T-cell (primary cell): Measurements from ENCODE around the gene MOSPD2. TPM values are rescaled to one million over a fixed set of nuclear protein-coding genes. Genes with fewer than 3 reads are reported as not detected.

Experiments used
- ATAC-seq, 4 experiments: fragments of 200-7000 bp in 3 of 4; fragments of 150-1000 bp in 1 of 4; cut with Tn5 transposase; replicated peaks in 1 of 4; 1 replicate in 3 of 4; 2 replicates in 1 of 4; pipeline ENCODE4 v1.10.0; 2021; ENCODE audit warnings: moderate library complexity in 3 of 4, mild to moderate bottlenecking in 2 of 4, moderate number of reproducible peaks in 1 of 4
- CTCF ChIA-PET, 2 donors: fragments of 300-600 bp; sonication (Branson Sonifier 250); formaldehyde crosslinking; loops; one replicate each; lab custom pipeline; 2022; ENCODE audit warnings: antibody characterized with exemption in 2 of 2; lab: Charles Lee
- POLR2A ChIA-PET, 2 donors: fragments of 300-600 bp; sonication (Branson Sonifier 250); formaldehyde crosslinking; loops; one replicate each; lab custom pipeline; 2022; ENCODE audit warnings: antibody characterized with exemption in 2 of 2; lab: Charles Lee
- DNase-seq, 35 experiments: peaks; one replicate each; pipeline versions ENCODE4 v3.0.0 to v3.0.0-alpha.2; 2013 to 2023
- H3K27ac ChIP-seq: one replicate; pipeline ENCODE4 v1.5.1; 2013; ENCODE audit warnings: low read length
- H3K27me3 ChIP-seq, 2 experiments: replicated peaks in 1 of 2; 1 replicate in 1 of 2; 2 replicates in 1 of 2; pipeline versions ENCODE4 v1.6.1 to v1.7.0; 2013; ENCODE audit warnings: low read length in 1 of 2, mixed read lengths in 1 of 2; ENCODE audit not compliant: control insufficient read depth in 2 of 2, insufficient read depth in 2 of 2; ENCODE audit errors: extremely low read depth in 1 of 2
- H3K36me3 ChIP-seq, 2 donors: 1 replicate in 1 of 2; 2 replicates in 1 of 2; pipeline versions ENCODE4 v1.6.1 to v1.7.0; 2013; ENCODE audit warnings: low read length in 1 of 2; ENCODE audit not compliant: control insufficient read depth in 2 of 2, insufficient read depth in 1 of 2; ENCODE audit errors: extremely low read depth in 1 of 2
- H3K4me1 ChIP-seq, 2 experiments: 1 replicate in 1 of 2; 2 replicates in 1 of 2; pipeline versions ENCODE4 v1.6.1 to v1.7.0; 2013; ENCODE audit warnings: low read length in 2 of 2, mixed read lengths in 1 of 2; ENCODE audit not compliant: insufficient read depth in 2 of 2, control insufficient read depth in 1 of 2; ENCODE audit errors: extremely low read depth in 1 of 2
- H3K4me3 ChIP-seq, 2 donors: 1 replicate in 1 of 2; 2 replicates in 1 of 2; pipeline versions ENCODE4 v1.5.1 to v1.7.0; 2013; ENCODE audit warnings: mild to moderate bottlenecking in 2 of 2, low read length in 1 of 2, moderate library complexity in 1 of 2; ENCODE audit not compliant: control insufficient read depth in 1 of 2; ENCODE audit errors: extremely low read depth in 1 of 2
- H3K9me3 ChIP-seq: 2 replicates; pipeline ENCODE4 v1.7.0; 2013
- H3K27ac Mint-ChIP-seq, 2 donors: one replicate each; pipeline ENCODE4 v1.8.0; 2020 to 2021; ENCODE audit warnings: mild to moderate bottlenecking in 2 of 2, mixed read lengths in 2 of 2
- H3K27me3 Mint-ChIP-seq, 2 donors: one replicate each; pipeline ENCODE4 v1.8.0; 2021 to 2022; ENCODE audit warnings: mixed read lengths in 2 of 2
- H3K36me3 Mint-ChIP-seq: one replicate; pipeline ENCODE4 v1.8.0; 2021; ENCODE audit warnings: mixed read lengths
- H3K4me1 Mint-ChIP-seq, 3 donors: one replicate each; pipeline ENCODE4 v1.8.0; 2020 to 2022; ENCODE audit warnings: mixed read lengths in 3 of 3, mild to moderate bottlenecking in 1 of 3
- H3K4me3 Mint-ChIP-seq, 3 donors: one replicate each; pipeline ENCODE4 v1.8.0; 2020 to 2022; ENCODE audit warnings: mild to moderate bottlenecking in 3 of 3, mixed read lengths in 3 of 3, moderate library complexity in 3 of 3
- H3K9me3 Mint-ChIP-seq, 3 donors: one replicate each; pipeline ENCODE4 v1.8.0; 2020 to 2022; ENCODE audit warnings: mixed read lengths in 3 of 3
- WGBS: methylation state at CpG from one replicate; pipeline ENCODE4 v1.1.5; 2013; ENCODE audit warnings: missing lambda C conversion rate; ENCODE audit not compliant: insufficient coverage; 5-methylcytosine and 5-hydroxymethylcytosine counted together
- total RNA-seq, 35 experiments: library from RNA in 6 of 35; stranded (reverse) in 6 of 35; fragments of 120-200 nt in 1 of 35; gene quantifications; one replicate each; pipeline versions ENCODE4 v1.2.1 to v1.2.4 and lab custom pipeline; 2013 to 2026

Gene MOSPD2
- total RNA-seq, 5 donors from 2014 or later (not counting 1 experiment from before 2014, with no cell fraction given) = 7.1 to 11.6 (median 9.5) TPM

DNA sequence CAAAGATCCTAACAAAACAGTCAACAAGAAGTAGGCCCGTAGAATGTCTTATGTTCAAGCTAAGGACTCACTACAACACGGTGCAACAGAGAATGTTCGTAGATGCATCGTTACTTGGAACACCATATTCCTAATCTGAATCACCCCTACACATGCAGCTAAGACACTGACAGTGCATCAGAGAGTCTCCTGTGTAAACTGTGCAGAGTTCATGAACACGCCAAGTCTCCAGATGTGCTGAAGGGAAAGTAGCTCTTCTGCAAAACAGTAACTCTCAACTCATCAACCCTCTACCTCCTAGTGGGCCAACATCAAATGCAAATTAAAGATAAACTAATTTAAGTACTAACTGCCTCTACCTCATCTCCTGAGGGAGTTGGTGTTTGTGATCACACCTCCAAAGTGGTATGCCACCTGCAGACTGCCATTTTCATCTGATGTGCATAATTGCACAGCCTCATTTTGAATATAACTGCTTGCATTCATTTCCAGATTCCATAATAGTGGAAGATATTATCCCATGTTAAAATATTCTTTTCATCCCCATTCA lies 73.5 kb downstream of the MOSPD2 start:
- Mint-ChIP-seq H3K27me3 (peaks cover 3 to 19% of the 10 kb centered on the region in 2 donors), H3K4me1 (no peaks in the 10 kb centered on the region), H3K27ac (no peak overlapping the region), H3K9me3 (no peaks in the 10 kb centered on the region), H3K36me3 (no peaks in the 10 kb centered on the region), H3K4me3 (no peak overlapping the region)
- H3K36me3 ChIP-seq = no peaks in the 10 kb centered on the region
- 90% methylated on average over 2 of the region's 5 CpGs for WGBS
- ChIA-PET CTCF (no interaction called here), POLR2A (no interaction called here)
- ATAC-seq (no peak), DNase-seq (no peak)
- H3K4me3 ChIP-seq = no peak overlapping the region
- H3K27me3 ChIP-seq = no peaks in the 10 kb centered on the region
- H3K9me3 ChIP-seq = no peaks in the 10 kb centered on the region
- no peaks in the 10 kb centered on the region for H3K4me1 ChIP-seq
- no peak overlapping the region for H3K27ac ChIP-seq

DNA sequence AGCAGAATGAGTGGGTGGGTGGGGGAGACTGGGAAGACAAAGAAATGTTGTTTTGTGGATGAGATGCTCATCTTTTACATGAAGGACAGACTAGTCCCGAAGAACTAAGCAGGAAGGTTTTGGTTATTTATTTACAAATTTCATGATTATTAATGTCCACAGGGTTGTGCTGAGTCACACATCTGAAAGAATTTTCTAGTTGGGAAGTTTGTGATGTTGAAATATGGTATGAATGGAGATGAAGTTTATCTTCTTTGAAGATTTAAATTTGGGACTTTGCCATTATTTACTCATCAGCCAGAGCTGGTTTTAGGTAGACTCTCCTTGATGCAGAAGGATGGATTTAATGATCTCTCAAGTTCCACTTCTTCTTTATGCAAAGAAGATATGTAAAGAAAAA lies 75.5 kb downstream of the MOSPD2 start:
- no peaks in the 10 kb centered on the region for H3K36me3 Mint-ChIP-seq
- no peak overlapping the region for H3K4me3 ChIP-seq
- no peaks in the 10 kb centered on the region for H3K36me3 ChIP-seq
- no peaks in the 10 kb centered on the region for H3K27me3 ChIP-seq
- POLR2A ChIA-PET = no interaction called here
- no peaks in the 10 kb centered on the region for H3K9me3 Mint-ChIP-seq
- no peak overlapping the region for H3K27ac Mint-ChIP-seq
- no peak overlapping the region for H3K27ac ChIP-seq
- no peak for ATAC-seq
- peaks cover 3 to 19% of the 10 kb centered on the region in 2 donors for H3K27me3 Mint-ChIP-seq
- no peak overlapping the region for H3K4me3 Mint-ChIP-seq
- no peak for DNase-seq
- WGBS = no CpG with 5 or more reads among the region's 1 CpG
- H3K9me3 ChIP-seq = no peaks in the 10 kb centered on the region
- no peaks in the 10 kb centered on the region for H3K4me1 ChIP-seq
- CTCF ChIA-PET = no interaction called here
- no peaks in the 10 kb centered on the region for H3K4me1 Mint-ChIP-seq

DNA sequence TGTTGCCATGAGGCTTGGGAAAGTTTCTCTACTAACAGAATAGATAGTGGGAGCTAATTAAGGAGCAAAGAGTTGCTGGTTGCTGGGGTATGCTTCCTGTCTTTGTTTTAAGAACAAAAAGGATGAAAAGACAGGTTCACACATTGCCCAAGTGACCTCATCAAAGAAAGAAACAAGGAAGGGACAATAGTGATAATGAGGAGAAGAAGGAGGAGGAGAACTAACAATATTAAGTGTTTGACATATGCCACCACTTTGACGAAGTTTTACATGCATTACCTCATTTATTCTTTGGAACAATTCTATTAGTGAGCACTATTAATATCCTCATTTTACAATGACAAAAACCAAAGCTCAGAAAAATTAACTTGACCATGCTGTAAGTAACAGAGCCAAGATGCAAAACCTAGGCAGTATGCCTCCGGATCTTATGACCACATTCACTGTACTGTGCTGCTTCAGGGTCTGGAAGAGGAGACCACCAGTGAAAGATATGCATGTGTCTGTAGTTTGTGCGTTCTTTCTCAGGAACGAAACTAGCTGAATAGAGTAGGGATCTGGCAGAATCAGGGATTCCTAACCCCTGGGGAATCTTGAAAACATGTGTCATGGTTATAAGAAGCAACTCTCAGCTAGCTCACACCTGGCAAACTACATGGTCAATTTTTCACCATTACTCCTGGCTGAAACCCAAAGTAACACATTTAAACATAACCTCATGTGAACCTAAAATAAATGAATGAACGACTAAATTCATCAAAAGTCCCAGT lies 83.8 kb downstream of the MOSPD2 start:
- no peak overlapping the region for H3K4me3 ChIP-seq
- no peaks in the 10 kb centered on the region for H3K36me3 ChIP-seq
- no peaks in the 10 kb centered on the region for H3K4me1 Mint-ChIP-seq
- H3K27me3 Mint-ChIP-seq = peaks cover 0 to 14% of the 10 kb centered on the region in 2 donors
- ChIA-PET CTCF (no interaction called here), POLR2A (no interaction called here)
- no peak overlapping the region for H3K4me3 Mint-ChIP-seq
- ATAC-seq = no peak
- no peaks in the 10 kb centered on the region for H3K36me3 Mint-ChIP-seq
- DNase-seq = no peak
- no peaks in the 10 kb centered on the region for H3K4me1 ChIP-seq
- WGBS = 29% methylated on average over 1 of the region's 5 CpGs
- H3K27ac Mint-ChIP-seq = no peak overlapping the region
- H3K9me3 ChIP-seq = no peaks in the 10 kb centered on the region
- H3K27ac ChIP-seq = no peak overlapping the region
- no peaks in the 10 kb centered on the region for H3K27me3 ChIP-seq
- peaks cover 0 to 6% (median 4%) of the 10 kb centered on the region in 3 donors for H3K9me3 Mint-ChIP-seq

DNA sequence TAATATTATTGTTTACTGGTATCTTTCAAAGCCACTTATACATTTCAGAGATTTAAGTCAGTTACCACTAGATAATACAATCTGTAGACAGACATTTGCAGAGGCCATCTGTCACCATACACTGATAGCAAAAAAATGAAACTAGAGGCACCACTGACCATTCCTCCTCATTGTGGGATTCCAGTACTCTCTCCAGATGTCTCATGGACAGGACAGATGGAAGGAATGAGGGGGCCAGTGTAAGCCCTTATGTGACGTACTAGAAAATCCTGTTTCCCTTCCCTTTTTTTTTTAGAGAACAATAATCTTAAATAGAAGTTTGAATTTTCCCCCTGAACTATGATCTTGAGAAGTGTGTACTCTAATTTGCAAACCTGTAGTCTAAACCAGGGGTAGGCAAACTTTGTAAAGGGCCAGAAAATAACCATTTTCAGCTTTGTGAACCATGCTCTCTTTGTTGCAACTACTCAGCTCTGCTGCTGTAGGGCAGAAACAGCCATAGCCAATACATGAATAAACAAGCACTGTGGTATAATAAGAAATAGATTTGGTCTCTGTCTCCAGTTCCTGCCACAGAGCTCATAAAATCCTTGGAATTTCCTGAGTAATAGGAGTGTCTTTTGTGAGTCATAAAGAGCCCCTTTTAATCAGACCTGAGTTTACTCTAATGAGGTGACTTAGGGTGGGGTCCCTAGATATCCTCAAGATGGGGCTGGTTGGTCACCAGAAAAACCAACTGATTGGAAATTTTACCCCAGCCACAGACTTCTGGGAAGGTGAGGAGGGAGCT lies 90.4 kb downstream of the MOSPD2 start:
- no peak overlapping the region for H3K4me3 Mint-ChIP-seq
- H3K27me3 ChIP-seq = no peaks in the 10 kb centered on the region
- H3K4me3 ChIP-seq = no peak overlapping the region

DNA sequence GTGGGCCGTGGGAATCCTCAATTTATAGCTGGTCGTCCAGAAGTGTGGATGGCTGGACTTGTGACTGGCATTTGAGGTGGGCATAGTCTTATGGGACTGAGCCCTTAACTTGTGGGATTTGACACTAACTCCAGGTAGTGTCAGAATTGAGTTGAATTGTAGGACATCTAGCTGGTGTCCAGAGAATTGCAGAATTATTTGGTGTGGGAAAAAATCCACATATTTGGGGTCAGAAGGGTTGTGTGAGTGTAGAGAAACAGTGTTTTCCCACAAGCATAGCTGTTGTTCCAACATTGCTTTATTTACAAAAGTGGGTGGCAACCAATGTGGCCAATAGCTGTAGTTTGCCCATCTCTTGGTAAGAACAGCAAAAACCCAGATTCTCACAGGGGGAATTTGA lies 91.3 kb downstream of the MOSPD2 start:
- Histone ChIP-seq H3K27ac (no peak overlapping the region), H3K9me3 (no peaks in the 10 kb centered on the region), H3K36me3 (no peaks in the 10 kb centered on the region), H3K27me3 (no peaks in the 10 kb centered on the region), H3K4me3 (no peak overlapping the region), H3K4me1 (no peaks in the 10 kb centered on the region)
- ChIA-PET POLR2A (no interaction called here), CTCF (no interaction called here)
- ATAC-seq (no peak), DNase-seq (no peak)
- H3K4me1 Mint-ChIP-seq = no peaks in the 10 kb centered on the region
- no peak overlapping the region for H3K27ac Mint-ChIP-seq
- WGBS = 20% methylated on average over 1 of the region's 2 CpGs
- H3K9me3 Mint-ChIP-seq = no peaks in the 10 kb centered on the region
- peaks cover 0 to 3% of the 10 kb centered on the region in 2 donors for H3K27me3 Mint-ChIP-seq
- no peak overlapping the region for H3K4me3 Mint-ChIP-seq
- no peaks in the 10 kb centered on the region for H3K36me3 Mint-ChIP-seq

More for the DNA sequence above, 90.4 kb downstream of the MOSPD2 start:
- Histone ChIP-seq H3K36me3 (no peaks in the 10 kb centered on the region), H3K27ac (no peak overlapping the region), H3K4me1 (no peaks in the 10 kb centered on the region), H3K9me3 (no peaks in the 10 kb centered on the region)
- ChIA-PET POLR2A (no interaction called here), CTCF (no interaction called here)
- no peak for DNase-seq
- no peak for ATAC-seq
- H3K36me3 Mint-ChIP-seq = no peaks in the 10 kb centered on the region
- no peaks in the 10 kb centered on the region for H3K9me3 Mint-ChIP-seq
- H3K4me1 Mint-ChIP-seq = no peaks in the 10 kb centered on the region
- no CpG with 5 or more reads among the region's 1 CpG for WGBS
- H3K27me3 Mint-ChIP-seq = peaks cover 0 to 3% of the 10 kb centered on the region in 2 donors
- no peak overlapping the region for H3K27ac Mint-ChIP-seq
